ENCODE measurements around the gene CLDND1. TPM values are rescaled to one million over a fixed set of nuclear protein-coding genes. Genes with fewer than 3 reads are reported as not detected.

The CLDND1 gene
- total and polyA plus RNA-seq, 10 of the 15 experiments (the other 5 are each of a cell fraction or from before 2014, with no cell fraction given) = 97.8 to 225 (median 152) TPM

- TF ChIP-seq WRNIP1 (IDR thresholded peaks at IDR 0.05; ENCODE audit: borderline replicate concordance, low read depth, low read length) = no peak
- TF ChIP-seq ZNF592 (IDR thresholded peaks at IDR 0.05) = no peak
- TF ChIP-seq MEF2B (IDR thresholded peaks at IDR 0.05; ENCODE audit: partially characterized antibody, poor library complexity, severe bottlenecking) = peak; percentile 74
- TF ChIP-seq CTCF (IDR thresholded peaks at IDR 0.05 in 2 of 3, conservative IDR thresholded peaks at IDR 0.05 in 1 of 3; ENCODE audit: control insufficient read depth in 2 of 3, extremely low read depth in 1 of 3, insufficient read depth in 1 of 3, low read depth in 3 of 3, low read length in 3 of 3) = no peak
- peak; percentile 86; the same call in 1 of the 2 replicates for TF ChIP-seq SMARCA5 (IDR thresholded peaks at IDR 0.05)
- TF ChIP-seq PKNOX1 (IDR thresholded peaks at IDR 0.05) = no peak
- no peak; the same call in none of the 2 replicates for TF ChIP-seq MTA3 (IDR thresholded peaks at IDR 0.05; ENCODE audit: borderline replicate concordance, low read length)
- peak; percentile 8; the same call in 1 of the 2 replicates for TF ChIP-seq NBN (IDR thresholded peaks at IDR 0.05)
- TF ChIP-seq STAT1 (conservative IDR thresholded peaks at IDR 0.05) = no peak
- TF ChIP-seq BHLHE40 (IDR thresholded peaks at IDR 0.05; ENCODE audit: borderline replicate concordance in 1 of 2, low read depth in 2 of 2, low read length in 1 of 2) = peak; percentile 1 to 10; a peak in 2 of 4 replicates
- TF ChIP-seq STAT3 (IDR thresholded peaks at IDR 0.05; ENCODE audit: low read depth, low read length) = no peak
- no peak for TF ChIP-seq ATF7 (IDR thresholded peaks at IDR 0.05; ENCODE audit: low read depth)
- peak; percentile 57 for TF ChIP-seq POLR2A (IDR thresholded peaks at IDR 0.05; ENCODE audit: low read depth, low read length)
- no peak for TF ChIP-seq HDAC6 (IDR thresholded peaks at IDR 0.05; ENCODE audit: unreplicated experiment)
- no peak for TF ChIP-seq CHD2 (IDR thresholded peaks at IDR 0.05; ENCODE audit: borderline replicate concordance, low read depth, low read length)
- no peak for TF ChIP-seq MYC (IDR thresholded peaks at IDR 0.05; ENCODE audit: insufficient read depth, insufficient read length, insufficient replicate concordance, low read length, severe bottlenecking)
- TF ChIP-seq RELB (IDR thresholded peaks at IDR 0.05; ENCODE audit: low read depth) = no peak; the same call in 1 of the 2 replicates
- TF ChIP-seq MYB (IDR thresholded peaks at IDR 0.05; ENCODE audit: borderline replicate concordance, low read depth, low read length) = no peak
- TF ChIP-seq E2F4 (IDR thresholded peaks at IDR 0.05; ENCODE audit: low read depth, low read length) = no peak
- no peak for TF ChIP-seq MTA2 (IDR thresholded peaks at IDR 0.05; ENCODE audit: low read depth)
Observed at GRCh38 chr3:98564282-98565005, 41.7 kb upstream of the CLDND1 start (continued).
